ENCODE measurements around the gene HIVEP2.

DNA sequence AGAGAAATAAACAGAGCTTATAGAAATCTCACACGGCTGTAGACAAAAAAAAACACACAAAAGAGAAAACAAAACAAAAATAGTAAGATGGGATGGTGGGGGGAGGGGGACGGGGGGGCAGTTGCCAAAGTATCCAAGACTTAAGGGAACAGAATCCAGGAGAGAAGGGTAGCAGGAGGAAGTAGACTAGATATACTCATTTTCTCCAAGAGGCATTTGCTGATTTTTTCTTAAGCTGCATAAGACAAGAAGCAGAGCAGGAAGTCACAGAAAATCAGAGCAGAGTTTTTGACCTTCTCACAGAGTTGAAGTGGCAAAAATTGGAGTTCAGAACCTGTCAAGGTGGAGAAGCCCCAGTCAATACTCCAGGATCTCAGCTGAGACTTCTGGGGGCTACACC is 237.7 kb downstream of the HIVEP2 start:
- no peak for TF ChIP-seq POLR2A (IDR thresholded peaks at IDR 0.05; ENCODE audit: low read length)
- no peak for TF ChIP-seq GATA1 (IDR thresholded peaks at IDR 0.05; ENCODE audit: low read depth, low read length)

Data from erythroblast (primary cell).